HG03469 (cell line): Measurements from ENCODE around the gene SKA2.
A peak's percentile ranks its signal among the peaks of the same experiment; 100 is the strongest.
"Not testable (repeated sequence)": the region's sequence is repeated elsewhere in the genome, so short reads cannot be mapped to it uniquely, and the experiment has no call there.

Source experiments
- ATAC-seq: cut with Tn5 transposase; IDR thresholded peaks from one replicate; pipeline ENCODE4 v1.9.1; 2021; ENCODE audit warnings: mild to moderate bottlenecking, moderate library complexity, moderate number of reproducible peaks; ENCODE audit not compliant: unreplicated experiment

The SKA2 gene

GRCh38 chr17:59154721-59155438 lies at the start of gene SKA2:
Gene SKA2 (minus strand): TSS chr17:59155186. CDS start chr17:59155163, 23 bp downstream.
- ATAC-seq = peak; percentile 67

GRCh38 chr17:59202320-59202719 lies 47.3 kb upstream of the SKA2 start:
- ATAC-seq = no peak

GRCh38 chr17:59199398-59199797 lies 44.4 kb upstream of the SKA2 start:
- ATAC-seq = no peak

GRCh38 chr17:59193336-59193862 lies 38.4 kb upstream of the SKA2 start:
- no peak for ATAC-seq

- ATAC-seq = no peak
These were observed 35.8 kb upstream of the SKA2 start for GRCh38 chr17:59190806-59191205.

- ATAC-seq = no peak
These were observed 31.9 kb upstream of the SKA2 start for GRCh38 chr17:59186850-59187249.

- no peak for ATAC-seq
These were observed 31.0 kb upstream of the SKA2 start for GRCh38 chr17:59185997-59186396.

- no peak for ATAC-seq
These were observed 26.5 kb upstream of the SKA2 start for GRCh38 chr17:59181481-59181880.

GRCh38 chr17:59180626-59181025 lies 25.6 kb upstream of the SKA2 start:
- no peak for ATAC-seq

- ATAC-seq = not testable (repeated sequence)
These were observed 24.6 kb upstream of the SKA2 start for GRCh38 chr17:59179601-59180000.

- no peak for ATAC-seq
These were observed 23.4 kb upstream of the SKA2 start for GRCh38 chr17:59178266-59178985.

- no peak for ATAC-seq
These were observed 20.1 kb upstream of the SKA2 start for GRCh38 chr17:59175076-59175475.

- ATAC-seq = no peak
These were observed 19.7 kb upstream of the SKA2 start for GRCh38 chr17:59174671-59175070.

GRCh38 chr17:59172436-59173004 lies 17.5 kb upstream of the SKA2 start:
- no peak for ATAC-seq

- ATAC-seq = no peak
These were observed 12.6 kb upstream of the SKA2 start for GRCh38 chr17:59167571-59168001.

GRCh38 chr17:59165933-59166342 lies 11.0 kb upstream of the SKA2 start:
- no peak for ATAC-seq

- no peak for ATAC-seq
These were observed 6.5 kb upstream of the SKA2 start for GRCh38 chr17:59161477-59161876.

GRCh38 chr17:59160157-59161025 lies 5.4 kb upstream of the SKA2 start:
- ATAC-seq = no peak

- ATAC-seq = peak; percentile 73
These were observed 622 bp upstream of the SKA2 start, which contains the start of gene PRR11 for GRCh38 chr17:59155439-59156177. Gene PRR11 (plus strand): TSS chr17:59155746. CDS start chr17:59169753, 14,007 bp downstream.

GRCh38 chr17:59154292-59154720 lies 680 bp downstream of the SKA2 start:
- no peak for ATAC-seq
